Fibroblast of the aortic adventitia (primary cell): ENCODE measurements around the gene RFX7. TPM values are rescaled to one million over a fixed set of nuclear protein-coding genes. Genes with fewer than 3 reads are reported as not detected.
"Not testable (repeated sequence)": the region's sequence is repeated elsewhere in the genome, so short reads cannot be mapped to it uniquely, and the experiment has no call there.

Experiments
- DNase-seq: peaks from one replicate; pipeline ENCODE4 v3.0.0-alpha.2; 2010; ENCODE audit warnings: low read depth
- H3K4me3 ChIP-seq: 2 replicates; pipeline ENCODE4 v1.5.1; 2011; ENCODE audit warnings: low read depth, mild to moderate bottlenecking, control low read depth, low read length, moderate library complexity
- CTCF ChIP-seq: IDR thresholded peaks from 2 replicates; pipeline ENCODE4 v1.5.1; 2011; ENCODE audit warnings: mild to moderate bottlenecking, low read length, control low read depth, inconsistent platforms; ENCODE audit not compliant: insufficient read depth
- total RNA-seq: library from RNA; depleted of rRNA; stranded (reverse); fragments of >200 nt; gene quantifications from 2 replicates; pipeline ENCODE4 v1.2.3, GENCODE V29; 2012; ENCODE audit warnings: low replicate concordance

RFX7 gene
- total RNA-seq, 1 donor: 9.5 TPM

GRCh38 chr15:56168394-56168793 is 75.3 kb downstream of the RFX7 start:
- DNase-seq: peak; percentile 8
- TF ChIP-seq CTCF: no peak
- H3K4me3 ChIP-seq: no peak overlapping the region

GRCh38 chr15:56165234-56165633 is 78.4 kb downstream of the RFX7 start:
- no peak for DNase-seq
- no peak for TF ChIP-seq CTCF
- H3K4me3 ChIP-seq: no peak overlapping the region

GRCh38 chr15:56160966-56161365 is 82.7 kb downstream of the RFX7 start:
- no peak for TF ChIP-seq CTCF
- DNase-seq: peak; percentile 19
- H3K4me3 ChIP-seq: no peak overlapping the region

GRCh38 chr15:56156877-56157276 is 86.8 kb downstream of the RFX7 start:
- DNase-seq: no peak
- H3K4me3 ChIP-seq: no peak overlapping the region
- TF ChIP-seq CTCF: no peak

- DNase-seq, H3K4me3 ChIP-seq: not testable (repeated sequence)
Measured at GRCh38 chr15:56155278-56155677, 88.4 kb downstream of the RFX7 start.

- not testable (repeated sequence) for DNase-seq, H3K4me3 ChIP-seq
Measured at GRCh38 chr15:56154768-56155167, 88.9 kb downstream of the RFX7 start.

GRCh38 chr15:56150204-56150603 is 93.5 kb downstream of the RFX7 start:
- no peak for TF ChIP-seq CTCF
- DNase-seq: no peak
- no peak overlapping the region for H3K4me3 ChIP-seq

GRCh38 chr15:56148064-56148463 is 95.6 kb downstream of the RFX7 start:
- DNase-seq: no peak
- no peak overlapping the region for H3K4me3 ChIP-seq
- TF ChIP-seq CTCF: no peak
